ENCODE data around the gene ASCC2.
"Not testable (repeated sequence)": the region's sequence is repeated elsewhere in the genome, so short reads cannot be mapped to it uniquely, and the experiment has no call there.

ASCC2 gene

GRCh38 chr22:29784451-29785361 lies 53.4 kb downstream of the ASCC2 start:
- no peak for DNase-seq

GRCh38 chr22:29782061-29782845 lies 55.8 kb downstream of the ASCC2 start:
- no peak for DNase-seq

DNA sequence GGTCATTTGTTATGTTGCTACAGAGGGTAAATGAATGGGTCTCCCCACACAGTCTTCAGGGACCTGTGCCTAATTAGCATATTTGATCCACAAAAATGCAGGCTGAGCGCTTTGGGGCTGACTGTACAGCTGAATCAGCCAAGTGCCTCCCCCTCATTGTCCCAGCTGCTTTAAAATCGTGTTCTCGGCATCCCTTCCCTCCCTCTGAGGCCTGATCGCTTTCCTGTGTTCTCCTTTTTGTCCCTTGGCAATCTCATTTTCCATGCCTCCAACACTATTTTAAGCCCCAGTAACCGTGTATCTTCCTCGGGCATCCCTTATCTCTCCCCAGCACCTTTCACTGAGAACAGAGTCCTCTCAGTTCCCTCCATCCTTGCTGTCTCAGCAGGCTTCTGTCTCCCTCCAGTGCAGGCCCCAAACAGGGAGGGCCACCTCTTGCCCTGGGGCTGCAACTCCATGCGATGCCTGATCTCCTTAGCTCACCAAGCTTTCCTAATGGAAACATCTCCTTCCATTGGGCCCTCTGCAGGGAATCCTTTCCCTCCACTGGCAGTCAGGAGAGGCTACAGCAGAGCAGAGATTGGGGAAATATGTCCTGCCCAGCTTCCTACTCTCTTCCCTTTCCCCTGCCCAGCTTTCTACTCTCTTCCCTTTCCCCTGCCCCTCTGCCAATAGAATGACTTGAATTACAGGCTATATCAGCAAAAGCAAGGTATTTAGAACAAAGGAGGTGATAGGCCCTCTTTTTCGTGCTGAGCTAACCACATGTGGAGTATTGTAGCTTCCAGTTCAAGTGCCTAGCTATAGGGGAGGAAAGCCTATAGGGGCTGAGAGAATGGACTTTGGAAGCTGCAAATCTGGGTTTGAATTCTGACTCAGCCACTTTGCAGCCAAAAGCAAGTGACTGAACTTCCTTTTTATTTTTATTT lies 57.1 kb downstream of the ASCC2 start:
- DNase-seq, result no peak

DNA sequence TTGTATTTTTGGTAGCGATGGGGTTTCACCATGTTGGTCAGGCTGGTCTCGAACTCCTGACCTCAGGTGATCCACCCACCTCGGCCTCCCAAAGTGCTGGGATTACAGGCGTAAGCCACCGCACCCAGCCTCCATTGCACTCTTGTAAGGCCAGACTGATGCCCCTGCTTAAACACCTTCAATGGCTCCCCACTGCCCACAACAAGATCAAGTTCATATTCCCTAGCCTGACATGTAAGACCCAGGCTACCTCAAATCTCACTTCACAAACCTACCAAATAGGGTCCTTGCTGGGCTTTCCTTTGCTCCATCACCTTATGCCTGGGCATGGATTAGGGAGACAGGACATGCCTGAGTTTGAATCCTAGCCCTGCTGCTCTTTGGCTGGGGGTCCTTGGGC lies 57.9 kb downstream of the ASCC2 start:
- no peak for DNase-seq

GRCh38 chr22:29773233-29773632 lies 64.8 kb downstream of the ASCC2 start:
- no peak for DNase-seq

DNA sequence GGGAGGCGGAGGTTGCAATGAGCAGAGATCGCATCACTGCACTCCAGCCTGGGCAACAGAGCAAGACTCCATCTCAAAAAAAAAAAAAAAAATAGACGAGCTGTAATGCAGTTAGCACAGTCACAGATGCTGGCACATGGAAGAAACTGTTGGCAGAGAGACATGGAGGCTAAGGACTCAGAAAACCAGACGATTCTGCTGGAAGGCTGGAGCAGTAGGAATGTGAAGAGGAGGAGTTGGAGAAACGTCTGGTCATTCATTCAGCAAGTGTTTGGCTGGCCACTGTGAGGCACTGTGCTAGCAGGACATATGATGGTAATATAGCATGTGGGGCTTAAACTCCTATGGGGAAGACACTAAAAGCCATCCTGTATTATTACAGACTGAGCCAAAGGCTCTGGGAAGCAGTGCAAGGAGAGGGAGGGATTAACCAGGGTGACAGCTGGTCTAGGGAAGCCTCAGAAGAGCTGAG lies 65.9 kb downstream of the ASCC2 start:
- peak; percentile 24 for DNase-seq

- no peak for DNase-seq
Measured at GRCh38 chr22:29769723-29770321, 68.3 kb downstream of the ASCC2 start.

DNA sequence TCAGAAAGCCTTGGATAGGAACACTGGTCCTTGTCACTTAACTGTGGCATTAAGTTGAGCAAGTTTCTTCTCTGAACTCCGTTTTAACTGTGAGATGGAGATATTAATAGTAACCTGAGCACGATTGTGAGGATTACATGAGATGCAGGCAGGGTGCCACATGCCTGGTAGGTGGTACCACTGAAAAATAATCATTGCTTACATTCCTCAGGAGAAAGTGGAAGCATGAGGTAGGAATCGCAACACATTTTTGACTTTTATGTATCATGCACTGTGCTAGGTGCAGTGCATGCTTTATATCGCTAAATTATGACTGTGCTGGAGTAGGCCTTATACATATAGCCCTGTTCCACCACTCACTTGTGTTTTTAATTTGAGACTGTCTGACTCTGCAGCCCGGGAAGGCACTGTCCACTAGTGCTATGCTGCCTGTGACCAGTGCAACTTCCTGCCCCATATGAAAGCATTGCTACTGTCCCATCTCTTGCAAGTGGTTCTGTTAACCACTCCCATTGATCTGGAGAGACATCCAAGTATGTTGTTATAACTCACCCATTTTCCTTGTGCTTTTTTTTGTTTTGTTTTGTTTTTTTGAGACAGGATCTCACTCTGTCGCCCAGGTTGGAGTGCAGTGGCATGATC lies 69.9 kb downstream of the ASCC2 start:
- DNase-seq, result peak; percentile 27

- DNase-seq, result peak; percentile 95
Measured at GRCh38 chr22:29767171-29768051, 70.7 kb downstream of the ASCC2 start, which contains the start of gene UQCR10. Gene UQCR10 (plus strand): TSS chr22:29767369. CDS start chr22:29767399, 30 bp downstream.

- peak; percentile 97 for DNase-seq
Measured at GRCh38 chr22:29766632-29767170, 71.4 kb downstream of the ASCC2 start, which contains the start of gene ZMAT5. Gene ZMAT5 (minus strand): TSS chr22:29767007. CDS start chr22:29748544, 18,463 bp downstream.

- peak; percentile 29 for DNase-seq
Measured at GRCh38 chr22:29765905-29766631, 72.0 kb downstream of the ASCC2 start.

GRCh38 chr22:29762263-29762662 lies 75.8 kb downstream of the ASCC2 start:
- no peak for DNase-seq

DNA sequence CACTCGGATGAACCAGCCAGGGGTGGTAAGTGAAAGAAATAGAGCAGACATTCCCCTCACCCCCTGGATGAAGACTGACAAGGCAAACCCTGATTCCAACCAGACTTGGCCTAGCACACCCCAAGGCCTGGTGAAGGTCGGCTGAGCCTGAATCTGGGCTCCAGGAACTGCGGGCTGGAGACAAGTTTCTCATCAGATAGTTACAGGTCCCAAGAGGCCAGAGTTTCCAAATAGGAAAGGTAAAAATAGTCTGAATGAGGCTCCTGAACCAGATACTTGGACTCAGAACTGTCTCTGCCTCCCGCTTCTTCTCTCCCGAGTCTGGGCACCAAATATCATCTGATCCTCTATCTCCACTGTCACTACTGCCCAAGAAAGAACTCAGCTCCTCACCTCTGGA lies 79.1 kb downstream of the ASCC2 start:
- no peak for DNase-seq

DNA sequence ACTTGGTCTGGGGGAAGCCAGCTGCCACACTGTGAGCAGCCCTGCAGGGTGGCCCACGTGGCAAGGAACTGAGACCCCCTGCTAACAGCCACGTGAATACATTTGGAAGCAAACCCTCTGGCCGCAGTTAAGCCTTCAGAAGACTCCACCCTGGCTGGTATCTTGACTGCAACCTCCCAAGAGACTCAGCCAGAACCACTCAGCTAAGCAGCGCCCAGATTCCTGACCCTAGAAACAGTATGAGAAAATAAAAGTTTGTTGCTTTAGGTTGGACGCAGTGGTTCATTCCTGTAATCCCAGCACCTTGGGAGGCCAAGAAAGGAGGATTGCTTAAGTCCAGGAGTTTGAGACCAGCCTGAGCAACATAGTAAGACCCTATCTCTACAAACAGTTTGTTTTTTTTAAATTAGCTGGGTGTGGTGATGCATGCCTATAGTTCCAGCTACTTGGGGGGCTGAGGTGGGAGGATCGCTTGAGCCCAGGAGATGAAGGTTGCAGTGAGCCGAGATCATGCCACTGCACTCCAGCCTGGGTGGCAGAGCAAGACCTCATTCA lies 79.9 kb downstream of the ASCC2 start:
- DNase-seq, result no peak

DNA sequence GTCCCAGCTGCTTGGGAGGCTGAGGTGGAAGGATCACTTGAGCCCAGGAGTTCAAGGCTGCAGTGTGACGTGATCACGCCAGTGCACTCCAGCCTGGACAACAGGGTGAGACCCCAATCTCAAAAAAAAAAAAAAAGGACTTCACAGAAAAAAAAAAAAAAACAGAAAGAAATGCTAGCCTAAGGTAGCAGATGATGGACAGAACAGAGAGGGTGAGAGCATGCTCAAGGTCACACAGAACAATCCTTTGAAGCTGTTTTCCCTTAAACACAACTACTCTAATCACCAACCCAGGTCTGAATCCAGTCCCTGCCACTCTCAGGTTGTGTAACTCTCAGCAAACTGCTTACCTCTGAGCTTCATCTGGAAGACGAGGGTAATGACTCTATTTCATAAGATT lies 81.0 kb downstream of the ASCC2 start:
- DNase-seq, result no peak

DNA sequence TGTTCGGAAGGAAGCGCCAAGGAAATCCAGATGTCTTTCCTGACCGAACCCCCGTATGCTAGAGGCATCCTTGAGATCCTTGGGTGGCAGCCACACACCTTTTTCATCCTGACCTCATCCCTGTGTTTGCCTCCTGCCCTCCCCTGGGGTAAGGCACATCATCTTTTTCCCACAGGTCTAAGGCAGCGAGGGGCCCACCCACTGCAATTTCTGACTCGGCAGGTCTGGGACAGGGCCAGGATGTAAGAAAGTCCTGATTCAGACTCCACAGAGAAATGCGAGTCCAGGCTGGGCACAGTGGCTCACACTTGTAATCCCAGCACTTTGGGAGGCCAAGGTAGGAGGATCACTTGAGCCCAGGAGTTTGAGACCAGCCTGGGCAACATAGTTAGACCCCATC lies 81.7 kb downstream of the ASCC2 start:
- no peak for DNase-seq

DNA sequence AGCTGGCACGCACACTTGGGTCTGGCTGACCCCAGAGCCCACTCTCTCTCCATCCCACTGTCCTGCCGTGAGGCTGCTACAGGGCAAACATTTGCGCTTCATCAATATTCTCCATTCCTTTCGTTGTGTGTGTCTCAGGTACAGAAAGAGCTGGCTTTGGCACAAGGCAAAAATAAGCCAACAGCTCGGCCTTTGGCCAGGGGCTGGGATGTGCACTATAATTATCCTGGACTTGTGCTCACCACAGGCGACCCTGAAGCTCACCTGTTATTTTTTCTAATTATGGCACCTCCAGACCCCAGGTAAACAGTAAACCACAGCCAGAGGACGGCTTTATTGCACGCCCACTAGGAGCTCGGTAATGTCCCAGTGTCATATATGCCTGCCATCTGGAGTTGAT lies 82.2 kb downstream of the ASCC2 start:
- DNase-seq, result no peak

DNA sequence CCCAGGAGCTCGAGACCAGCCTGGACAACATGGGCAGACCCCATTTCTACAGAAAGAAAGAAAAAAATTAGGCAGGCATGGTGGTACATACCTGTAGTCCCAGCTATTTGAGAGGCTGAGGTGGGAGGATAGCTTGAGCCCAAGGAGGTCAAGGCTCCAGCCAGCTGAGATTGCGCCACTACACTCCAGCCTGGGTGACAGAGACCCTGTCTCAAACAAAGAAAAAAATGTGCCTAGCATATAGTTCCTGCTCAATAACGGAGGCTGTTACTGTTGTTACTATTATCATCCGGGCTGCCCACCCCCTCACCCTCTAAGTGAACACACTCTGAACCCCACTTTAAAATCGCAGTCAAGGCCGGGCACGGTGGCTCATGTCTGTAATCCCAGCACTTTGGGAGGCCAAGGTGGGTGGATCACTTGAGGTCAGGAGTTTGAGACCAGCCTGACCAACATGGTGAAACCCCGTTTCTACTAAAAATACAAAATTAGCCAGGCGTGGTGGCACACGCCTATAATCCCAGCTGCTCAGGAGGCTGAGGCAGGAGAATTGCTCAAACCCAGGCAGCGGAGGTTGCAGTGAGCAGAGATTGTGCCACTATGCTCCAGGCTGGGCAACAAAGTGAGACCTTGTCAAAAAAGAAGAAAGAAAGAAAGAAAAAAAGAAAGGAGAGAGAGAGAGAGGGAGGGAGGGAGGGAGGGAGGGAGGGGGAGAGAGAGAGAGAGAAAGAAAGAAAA lies 83.2 kb downstream of the ASCC2 start:
- DNase-seq, result not testable (repeated sequence)

All from inflammatory macrophage treated with lipopolysaccharide for 4 hours (primary cell).